KOPT-K1 (cell line): ENCODE measurements around the gene NTM.

Source experiments
- H3K27ac ChIP-seq: fragments of 200-600 bp; sonication (generic); 2 replicates; pipeline ENCODE4 v1.5.1; 2016; ENCODE audit warnings: antibody characterized with exemption, mild to moderate bottlenecking, low read depth, low read length; ENCODE audit not compliant: poor library complexity, severe bottlenecking
- H3K36me3 ChIP-seq: fragments of 200-600 bp; sonication (generic); 2 replicates; pipeline ENCODE4 v1.5.1; 2017; ENCODE audit warnings: antibody characterized with exemption, mild to moderate bottlenecking, low read length, moderate library complexity; ENCODE audit not compliant: insufficient read depth
- H3K9me3 ChIP-seq: fragments of 200-600 bp; sonication (generic); 2 replicates; pipeline ENCODE4 v1.5.1; 2017; ENCODE audit warnings: antibody characterized with exemption, low read length, mild to moderate bottlenecking; ENCODE audit not compliant: insufficient read depth, poor library complexity, severe bottlenecking

The NTM gene

DNA sequence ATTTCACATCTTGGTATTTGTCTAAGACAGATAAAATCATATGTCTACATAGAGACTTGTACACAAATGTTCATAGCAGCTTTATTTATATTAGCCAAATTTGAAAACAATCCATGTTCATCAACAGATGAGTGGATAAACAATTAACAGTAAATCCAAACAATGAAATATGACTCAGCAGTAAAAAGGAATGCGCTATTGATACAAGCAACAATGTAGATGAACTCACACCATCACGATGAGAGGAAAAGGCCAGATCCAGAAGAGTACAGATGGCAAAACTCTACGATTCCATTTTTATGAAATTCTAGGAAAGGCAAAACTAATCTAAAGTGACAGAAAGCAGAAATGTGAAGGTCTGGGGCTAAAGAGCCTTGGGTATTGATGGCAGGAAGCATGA is 384.3 kb downstream of the NTM start:
- no peak overlapping the region for H3K27ac ChIP-seq
- H3K36me3 ChIP-seq: no peaks in the 10 kb centered on the region
- H3K9me3 ChIP-seq: no peaks in the 10 kb centered on the region

DNA sequence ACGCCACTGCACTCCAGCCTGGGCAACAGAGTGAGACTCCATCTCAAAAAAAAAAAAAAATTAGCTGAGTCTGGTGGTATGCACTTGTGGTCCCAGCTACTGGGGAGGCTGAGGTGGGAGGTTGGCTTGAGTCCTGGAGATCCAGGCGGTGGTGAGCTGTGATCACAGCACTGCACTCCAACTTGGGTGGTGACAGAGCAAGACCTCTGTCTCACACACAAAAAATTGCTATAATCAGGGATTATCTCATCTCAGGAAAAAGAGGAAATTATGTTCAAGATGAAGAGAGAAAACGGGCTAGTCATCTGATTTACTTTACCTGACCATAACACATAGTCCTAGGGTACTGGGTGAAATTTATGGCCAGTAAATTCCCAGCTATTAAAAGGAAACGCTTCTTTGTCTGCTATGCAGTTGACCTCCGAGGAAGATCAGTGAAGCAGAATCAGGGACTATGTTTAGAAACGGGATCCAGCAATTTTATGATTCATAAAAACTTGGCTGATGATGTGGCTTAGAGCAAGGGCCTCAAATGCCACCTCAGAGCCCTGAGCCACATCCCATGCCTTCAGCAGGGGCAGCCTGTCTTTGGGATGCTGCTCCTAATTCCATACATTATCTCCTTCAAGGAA is 386.2 kb downstream of the NTM start:
- no peaks in the 10 kb centered on the region for H3K36me3 ChIP-seq
- no peaks in the 10 kb centered on the region for H3K9me3 ChIP-seq
- H3K27ac ChIP-seq: no peak overlapping the region

DNA sequence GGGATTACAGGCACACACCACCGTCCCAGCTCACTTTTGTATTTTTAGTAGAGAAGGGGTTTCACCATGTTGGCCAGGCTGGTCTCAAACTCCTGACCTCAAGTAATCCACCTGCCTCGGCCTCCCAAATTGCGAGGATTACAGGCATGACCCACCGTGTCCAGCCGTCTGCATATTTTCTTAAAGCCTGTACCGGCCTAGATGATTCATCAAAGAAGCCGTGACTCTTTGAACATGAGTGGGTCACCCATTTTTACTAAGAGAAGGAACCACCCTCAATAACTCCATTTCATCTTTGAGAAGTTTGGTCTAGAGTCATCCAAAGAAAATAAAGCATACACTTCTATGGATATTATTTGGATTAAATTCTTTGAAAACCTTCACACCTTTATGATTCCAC is 388.3 kb downstream of the NTM start:
- Histone ChIP-seq H3K27ac (no peak overlapping the region), H3K9me3 (no peaks in the 10 kb centered on the region), H3K36me3 (no peaks in the 10 kb centered on the region)

DNA sequence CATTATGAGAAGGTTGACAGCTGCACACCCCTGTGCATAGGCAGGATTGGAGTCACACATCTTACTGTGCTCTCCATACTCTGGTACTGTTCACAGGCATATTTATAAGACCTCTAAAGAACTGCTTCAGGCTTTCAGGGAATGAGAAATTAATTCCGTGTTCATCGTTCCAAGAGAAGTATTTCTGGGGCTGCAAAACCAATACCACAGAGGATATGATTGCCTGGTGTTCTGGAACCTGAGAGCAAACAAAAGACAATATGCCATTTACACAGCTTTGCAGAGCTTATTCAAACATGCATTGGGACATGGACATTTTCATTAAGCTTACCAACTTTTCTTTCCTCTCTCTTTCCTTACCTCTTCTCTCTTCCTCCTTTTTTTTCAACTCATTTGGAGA is 388.7 kb downstream of the NTM start:
- Histone ChIP-seq H3K27ac (no peak overlapping the region), H3K9me3 (no peaks in the 10 kb centered on the region), H3K36me3 (no peaks in the 10 kb centered on the region)

DNA sequence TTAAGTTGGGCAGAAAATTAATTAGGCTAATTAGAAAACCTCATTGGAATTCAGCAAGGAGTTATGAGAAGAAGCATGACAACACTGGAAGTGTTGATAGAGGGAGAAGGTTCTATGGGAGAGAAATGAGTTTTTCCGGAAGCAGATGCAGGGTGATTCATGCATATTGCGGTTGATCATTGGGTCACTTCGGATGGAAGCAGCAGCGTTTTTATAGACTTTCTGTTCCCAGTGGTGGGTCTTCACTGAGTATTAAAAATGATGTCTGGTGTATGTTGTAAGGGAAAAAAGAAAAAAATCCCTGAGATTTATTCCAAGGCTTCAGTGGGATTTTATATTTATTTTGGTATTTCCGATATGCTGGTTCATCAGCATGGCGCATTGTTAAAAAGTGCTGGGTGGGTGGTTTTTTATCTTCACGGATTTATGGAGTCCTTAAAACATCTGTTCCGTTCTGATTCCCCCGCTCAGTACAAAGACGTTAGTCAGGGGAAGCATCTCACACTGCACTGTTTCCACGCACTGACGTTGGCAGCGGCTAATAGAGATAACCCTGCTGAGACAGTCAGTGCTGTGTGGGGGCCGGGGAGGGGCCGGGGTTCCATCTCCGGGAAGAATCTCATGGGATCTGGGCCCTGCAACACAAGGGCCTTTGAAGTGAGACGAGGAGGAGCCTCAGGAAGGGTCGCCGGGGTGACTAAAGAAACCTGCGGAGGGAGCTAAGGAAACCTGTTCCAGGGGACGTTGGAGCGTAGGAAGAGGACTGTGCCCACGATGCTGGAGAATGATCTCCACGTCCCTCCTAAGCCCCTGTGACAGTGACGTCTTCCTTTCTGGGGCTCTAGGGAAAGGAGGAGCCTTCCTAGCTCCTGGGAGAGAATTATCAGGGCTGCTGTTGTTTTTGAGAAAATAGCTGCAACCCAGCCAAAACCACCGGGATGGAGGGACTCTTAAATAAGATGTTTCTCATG is 390.0 kb downstream of the NTM start:
- Histone ChIP-seq H3K36me3 (no peaks in the 10 kb centered on the region), H3K9me3 (no peaks in the 10 kb centered on the region), H3K27ac (no peak overlapping the region)

DNA sequence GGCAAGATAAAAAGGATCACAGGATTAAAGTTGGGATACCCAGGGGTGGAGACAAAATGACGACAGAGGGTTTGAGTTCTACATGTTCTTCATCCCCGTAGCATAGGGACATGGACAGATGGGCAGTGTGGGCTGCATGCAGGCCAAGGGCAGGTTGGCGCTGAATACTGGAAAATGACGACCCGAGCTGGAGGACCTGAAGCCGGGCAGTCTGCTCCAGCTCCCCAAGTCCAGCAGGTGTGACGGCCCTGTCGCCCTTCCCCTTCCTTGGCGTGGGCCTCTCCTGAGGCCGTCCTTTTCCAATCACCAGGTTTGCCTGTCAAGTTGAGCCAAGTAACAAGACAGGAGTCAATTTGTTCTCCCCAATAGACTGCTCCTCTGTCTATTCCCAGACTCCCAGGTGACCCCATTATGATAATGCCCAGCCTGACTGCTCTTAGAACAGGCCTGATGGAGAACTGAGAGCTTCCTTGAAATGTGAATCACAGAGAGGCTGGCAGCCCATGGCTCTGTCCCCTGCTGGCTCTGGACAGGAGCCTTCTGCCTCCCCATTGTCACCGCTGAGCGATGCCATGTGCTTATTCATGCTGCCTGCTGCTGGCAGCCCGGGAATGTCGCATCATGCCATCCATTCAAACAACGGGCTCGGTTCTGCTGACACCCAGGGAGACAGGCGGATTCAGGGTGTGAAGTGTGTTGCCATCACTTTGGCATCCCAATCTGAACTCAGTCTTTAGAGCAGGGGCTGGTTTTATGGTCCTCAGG is 392.1 kb downstream of the NTM start:
- no peak overlapping the region for H3K27ac ChIP-seq
- H3K9me3 ChIP-seq: no peaks in the 10 kb centered on the region
- no peaks in the 10 kb centered on the region for H3K36me3 ChIP-seq

DNA sequence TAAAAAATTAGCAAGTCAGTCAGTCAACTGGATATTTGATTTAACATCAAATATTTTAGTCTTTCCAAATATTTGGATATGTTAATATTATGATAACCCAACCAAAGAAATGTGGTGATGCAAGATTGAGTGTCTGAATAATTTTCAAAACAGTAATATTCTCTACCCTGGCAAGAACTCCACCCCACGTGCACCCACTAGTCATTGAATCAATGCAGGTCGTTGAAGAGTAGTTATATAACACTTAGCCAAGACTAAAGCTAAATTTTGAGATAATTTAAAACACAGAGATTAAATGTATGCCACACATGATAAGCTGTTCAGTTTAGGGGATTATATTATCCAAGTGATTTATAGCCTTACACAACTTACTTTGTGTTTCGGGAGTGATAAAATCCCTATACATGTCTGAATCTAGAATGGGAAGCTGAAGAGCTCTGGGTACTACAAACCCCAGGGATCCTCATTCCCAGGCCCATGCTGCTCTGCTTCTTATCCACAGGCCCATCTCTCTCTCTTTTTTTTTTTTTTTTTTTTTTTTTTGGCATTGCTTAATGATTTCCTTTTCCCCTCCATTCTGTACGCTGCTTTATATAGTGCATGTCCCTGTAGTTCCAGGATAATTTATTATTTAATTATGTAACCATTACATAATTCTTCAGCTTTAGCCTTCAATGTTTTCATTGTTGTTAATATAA is 392.9 kb downstream of the NTM start:
- Histone ChIP-seq H3K9me3 (no peaks in the 10 kb centered on the region), H3K27ac (no peak overlapping the region), H3K36me3 (no peaks in the 10 kb centered on the region)

DNA sequence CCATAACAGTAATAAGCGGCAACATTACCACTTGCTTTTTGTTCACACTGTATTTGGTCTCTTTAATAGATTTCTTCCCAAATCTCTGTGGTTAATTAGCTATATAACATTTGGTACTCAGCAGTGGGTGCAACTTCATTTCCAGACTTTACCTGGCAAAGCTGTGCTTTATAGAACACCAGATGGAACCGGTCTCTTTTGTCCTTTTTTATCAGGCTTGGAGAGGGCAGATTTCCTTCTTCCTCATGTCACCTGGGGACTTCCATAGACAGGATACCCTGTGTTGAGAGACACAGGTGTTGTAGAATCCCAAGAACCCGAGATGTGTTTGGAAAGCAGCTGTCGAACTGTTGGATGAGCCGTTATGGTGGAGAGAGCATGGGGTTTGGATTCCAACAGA is 393.7 kb downstream of the NTM start:
- Histone ChIP-seq H3K27ac (no peak overlapping the region), H3K36me3 (no peaks in the 10 kb centered on the region), H3K9me3 (no peaks in the 10 kb centered on the region)

DNA sequence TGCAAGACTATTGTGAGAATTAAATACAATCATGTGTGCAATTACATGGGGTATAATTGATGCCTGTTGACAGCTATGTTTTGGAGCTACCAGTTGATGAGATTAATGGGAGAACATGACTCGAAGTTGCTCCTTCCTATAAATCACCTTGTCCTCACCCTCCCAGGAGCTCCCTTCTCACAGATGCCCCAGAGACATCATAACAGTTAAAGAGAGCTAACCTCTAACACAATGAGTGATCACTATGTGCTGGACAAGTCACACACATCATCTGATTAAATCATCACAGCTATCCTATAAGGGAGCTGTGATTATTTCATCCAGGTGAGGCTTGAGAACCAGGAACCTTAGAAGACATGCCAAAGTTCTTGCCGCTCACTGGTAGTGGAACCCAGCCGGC is 394.2 kb downstream of the NTM start:
- no peaks in the 10 kb centered on the region for H3K9me3 ChIP-seq
- H3K27ac ChIP-seq: no peak overlapping the region
- no peaks in the 10 kb centered on the region for H3K36me3 ChIP-seq

DNA sequence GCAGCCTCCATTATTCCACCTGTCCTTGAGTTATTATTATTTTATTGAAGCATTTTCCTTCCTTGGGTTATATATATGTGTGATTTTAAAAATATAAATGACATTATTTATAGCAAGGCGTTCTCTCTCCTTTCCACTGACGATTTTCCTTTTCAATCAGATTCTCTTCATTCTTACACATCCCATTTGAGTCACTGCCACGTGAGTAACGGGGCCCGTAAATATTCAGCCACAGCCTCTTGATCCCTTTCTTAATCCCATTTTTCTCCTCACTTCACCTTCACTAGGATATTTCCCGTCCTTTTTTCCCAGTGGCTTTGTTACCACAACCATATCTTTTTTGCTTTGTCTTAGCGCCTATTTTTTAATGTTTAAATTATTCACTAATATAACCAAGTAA is 396.2 kb downstream of the NTM start:
- no peaks in the 10 kb centered on the region for H3K36me3 ChIP-seq
- H3K27ac ChIP-seq: no peak overlapping the region
- no peaks in the 10 kb centered on the region for H3K9me3 ChIP-seq

DNA sequence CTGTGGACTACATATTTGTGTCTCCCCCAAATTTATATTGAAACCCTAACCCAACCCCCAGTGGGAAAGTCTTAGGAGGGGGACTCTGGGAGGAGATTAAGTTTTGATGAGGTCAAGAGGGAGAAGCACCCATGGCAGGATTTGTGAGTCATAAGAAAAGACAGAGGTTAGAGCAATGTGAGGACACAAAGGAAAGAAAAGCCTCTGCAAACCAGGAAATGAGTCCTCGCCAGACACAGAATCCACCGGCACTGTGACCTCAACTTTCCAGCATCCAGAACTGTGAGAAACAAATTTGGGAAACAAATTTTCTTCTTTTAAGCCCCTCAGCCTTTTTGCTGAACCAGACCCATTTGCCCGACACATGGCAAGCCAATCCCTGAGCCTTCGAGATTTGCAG is 397.0 kb downstream of the NTM start:
- Histone ChIP-seq H3K36me3 (no peaks in the 10 kb centered on the region), H3K27ac (no peak overlapping the region), H3K9me3 (no peaks in the 10 kb centered on the region)

DNA sequence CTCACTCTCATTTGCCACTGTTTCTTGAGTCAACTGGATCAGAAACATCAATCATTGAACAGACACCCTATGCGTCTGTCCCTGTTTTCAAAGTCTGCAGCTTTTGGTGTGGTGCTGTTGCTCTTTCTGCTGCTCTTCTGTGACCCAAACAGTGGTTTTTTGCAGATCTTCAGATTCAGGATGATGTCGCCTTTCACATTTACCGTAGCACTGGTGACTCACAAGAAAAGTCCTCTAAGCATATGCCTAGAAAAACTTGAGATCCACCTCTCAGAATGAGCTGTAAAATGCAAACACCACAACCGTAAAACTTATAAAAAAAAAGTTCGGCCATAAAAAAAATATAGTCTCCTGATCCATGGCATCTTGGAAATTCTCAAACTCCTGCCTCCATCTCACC is 400.4 kb downstream of the NTM start:
- H3K36me3 ChIP-seq: no peaks in the 10 kb centered on the region
- no peaks in the 10 kb centered on the region for H3K9me3 ChIP-seq

DNA sequence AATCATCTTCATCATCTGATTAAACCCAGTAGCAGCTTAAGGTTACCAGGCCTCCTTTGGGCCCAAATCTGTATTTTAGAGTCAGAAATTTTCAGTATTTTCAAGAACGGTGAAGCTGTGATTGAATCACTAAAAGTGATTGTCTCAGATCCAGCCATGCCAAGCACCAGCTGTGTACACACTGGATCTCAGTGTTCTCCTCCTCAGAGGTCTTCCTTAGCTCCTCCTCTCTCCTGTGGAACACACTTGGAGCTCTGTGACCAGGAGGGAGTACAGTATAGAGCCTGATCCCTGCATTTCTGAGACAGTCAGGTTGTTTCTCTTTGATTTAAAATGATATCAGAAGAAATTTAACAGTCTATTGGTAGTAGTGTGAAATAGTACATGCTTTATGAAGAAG is 401.1 kb downstream of the NTM start:
- H3K36me3 ChIP-seq: no peaks in the 10 kb centered on the region

More for the DNA sequence above, 400.4 kb downstream of the NTM start:
- no peak overlapping the region for H3K27ac ChIP-seq

DNA sequence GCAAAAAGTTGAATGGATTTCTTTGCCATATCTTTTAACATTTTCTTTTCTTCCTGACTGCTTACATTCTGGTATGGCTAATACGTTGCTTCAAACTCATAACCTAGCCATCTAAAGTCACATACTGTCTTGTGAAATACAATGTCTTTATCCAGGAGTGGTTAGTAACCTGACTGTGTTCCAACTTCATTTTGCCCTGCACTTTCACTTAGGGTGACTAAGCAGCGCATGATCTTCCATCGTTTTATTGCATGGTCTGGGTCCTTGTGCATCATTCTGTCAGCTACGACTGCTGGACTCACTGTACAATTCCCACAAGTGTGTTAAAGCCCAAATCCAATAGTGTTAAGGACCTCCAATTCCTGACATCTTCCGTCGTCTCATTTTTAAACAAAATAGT is 403.2 kb downstream of the NTM start:
- Histone ChIP-seq H3K27ac (no peak overlapping the region), H3K9me3 (no peaks in the 10 kb centered on the region), H3K36me3 (no peaks in the 10 kb centered on the region)

More for the DNA sequence above, 401.1 kb downstream of the NTM start:
- no peaks in the 10 kb centered on the region for H3K9me3 ChIP-seq
- H3K27ac ChIP-seq: no peak overlapping the region

DNA sequence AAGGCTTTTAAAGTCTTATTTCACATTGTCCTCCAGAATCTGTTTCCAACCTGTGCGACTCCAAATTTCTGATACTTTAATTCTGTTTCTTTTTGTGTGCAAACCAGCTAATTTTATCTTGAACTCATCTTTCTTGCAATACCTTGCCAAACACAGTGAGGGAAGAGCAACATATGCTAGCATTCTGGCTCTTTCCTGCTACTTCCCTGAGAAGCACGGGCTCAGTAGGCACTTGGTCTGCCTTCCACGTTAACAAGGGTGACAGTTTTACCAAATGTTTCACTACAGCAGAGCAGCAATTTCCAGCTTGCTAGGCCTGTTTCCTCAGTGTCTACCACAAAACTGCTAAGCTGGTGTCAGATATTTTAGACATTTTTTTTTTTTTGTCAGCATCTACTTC is 405.8 kb downstream of the NTM start:
- H3K27ac ChIP-seq: no peak overlapping the region
- no peaks in the 10 kb centered on the region for H3K9me3 ChIP-seq
- H3K36me3 ChIP-seq: no peaks in the 10 kb centered on the region
